GM12878 (cell line): Measurements from ENCODE around the gene MSLN.

ENCODE experiments used
- CBFB ChIP-seq: IDR thresholded peaks from 2 replicates; pipeline ENCODE4 v1.6.1; 2016; ENCODE audit warnings: antibody characterized with exemption, low read depth
- JUNB ChIP-seq: IDR thresholded peaks from 2 replicates; pipeline ENCODE4 v1.6.1; 2016; ENCODE audit warnings: antibody characterized with exemption, mild to moderate bottlenecking
- NBN ChIP-seq: fragments of 450-650 bp; IDR thresholded peaks from 2 replicates; pipeline ENCODE4 v1.6.1; 2016
- TF ChIP-seq, protein P1 (sequence below), 3 experiments: IDR thresholded peaks in 2 of 3; conservative IDR thresholded peaks in 1 of 3; 2 replicates each; pipeline ENCODE4 v1.5.1; 2011; ENCODE audit warnings: low read depth in 3 of 3, low read length in 3 of 3, mild to moderate bottlenecking in 3 of 3, control low read depth in 2 of 3, moderate library complexity in 2 of 3, inconsistent platforms in 1 of 3, mixed read lengths in 1 of 3; ENCODE audit not compliant: control insufficient read depth in 2 of 3, insufficient read depth in 1 of 3; ENCODE audit errors: extremely low read depth in 1 of 3
- TF ChIP-seq, protein P2 (sequence below): fragments of 450-650 bp; formaldehyde crosslinking; IDR thresholded peaks from 2 replicates; pipeline ENCODE4 v1.4.0; 2020; ENCODE audit warnings: mild to moderate bottlenecking, moderate library complexity
- TF ChIP-seq, protein P3 (sequence below): IDR thresholded peaks from 2 replicates; pipeline ENCODE4 v1.6.1; 2012; ENCODE audit warnings: low read depth, low read length, improper control_type of control experiment

DNA sequence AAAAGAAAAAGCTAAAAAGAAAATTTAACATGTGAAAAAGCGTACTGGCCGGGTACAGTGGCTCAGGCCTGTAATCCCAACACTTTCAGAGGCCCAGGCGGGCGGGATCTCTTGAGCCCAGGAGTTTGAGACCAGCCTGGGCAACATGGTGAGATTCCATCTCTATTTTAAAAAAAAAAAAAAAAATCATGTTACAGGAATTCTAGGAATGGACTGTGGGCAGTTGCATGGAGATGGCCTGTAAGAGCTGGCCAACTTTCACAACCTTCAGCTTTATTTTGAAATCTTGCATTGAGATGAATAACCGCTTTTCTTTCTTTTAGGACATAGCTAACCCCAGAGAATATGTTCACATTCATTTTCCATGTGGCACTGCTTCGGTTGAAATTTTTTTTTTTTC is 11.5 kb upstream of the MSLN start:
- no peak for TF ChIP-seq JUNB
- TF ChIP-seq, protein P1, sequence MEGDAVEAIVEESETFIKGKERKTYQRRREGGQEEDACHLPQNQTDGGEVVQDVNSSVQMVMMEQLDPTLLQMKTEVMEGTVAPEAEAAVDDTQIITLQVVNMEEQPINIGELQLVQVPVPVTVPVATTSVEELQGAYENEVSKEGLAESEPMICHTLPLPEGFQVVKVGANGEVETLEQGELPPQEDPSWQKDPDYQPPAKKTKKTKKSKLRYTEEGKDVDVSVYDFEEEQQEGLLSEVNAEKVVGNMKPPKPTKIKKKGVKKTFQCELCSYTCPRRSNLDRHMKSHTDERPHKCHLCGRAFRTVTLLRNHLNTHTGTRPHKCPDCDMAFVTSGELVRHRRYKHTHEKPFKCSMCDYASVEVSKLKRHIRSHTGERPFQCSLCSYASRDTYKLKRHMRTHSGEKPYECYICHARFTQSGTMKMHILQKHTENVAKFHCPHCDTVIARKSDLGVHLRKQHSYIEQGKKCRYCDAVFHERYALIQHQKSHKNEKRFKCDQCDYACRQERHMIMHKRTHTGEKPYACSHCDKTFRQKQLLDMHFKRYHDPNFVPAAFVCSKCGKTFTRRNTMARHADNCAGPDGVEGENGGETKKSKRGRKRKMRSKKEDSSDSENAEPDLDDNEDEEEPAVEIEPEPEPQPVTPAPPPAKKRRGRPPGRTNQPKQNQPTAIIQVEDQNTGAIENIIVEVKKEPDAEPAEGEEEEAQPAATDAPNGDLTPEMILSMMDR (IDR thresholded peaks at IDR 0.05 in 2 of 3, conservative IDR thresholded peaks at IDR 0.05 in 1 of 3; ENCODE audit: control insufficient read depth in 2 of 3, extremely low read depth in 1 of 3, insufficient read depth in 1 of 3, low read depth in 3 of 3, low read length in 3 of 3), result no peak
- TF ChIP-seq NBN, result no peak
- TF ChIP-seq, protein P2, sequence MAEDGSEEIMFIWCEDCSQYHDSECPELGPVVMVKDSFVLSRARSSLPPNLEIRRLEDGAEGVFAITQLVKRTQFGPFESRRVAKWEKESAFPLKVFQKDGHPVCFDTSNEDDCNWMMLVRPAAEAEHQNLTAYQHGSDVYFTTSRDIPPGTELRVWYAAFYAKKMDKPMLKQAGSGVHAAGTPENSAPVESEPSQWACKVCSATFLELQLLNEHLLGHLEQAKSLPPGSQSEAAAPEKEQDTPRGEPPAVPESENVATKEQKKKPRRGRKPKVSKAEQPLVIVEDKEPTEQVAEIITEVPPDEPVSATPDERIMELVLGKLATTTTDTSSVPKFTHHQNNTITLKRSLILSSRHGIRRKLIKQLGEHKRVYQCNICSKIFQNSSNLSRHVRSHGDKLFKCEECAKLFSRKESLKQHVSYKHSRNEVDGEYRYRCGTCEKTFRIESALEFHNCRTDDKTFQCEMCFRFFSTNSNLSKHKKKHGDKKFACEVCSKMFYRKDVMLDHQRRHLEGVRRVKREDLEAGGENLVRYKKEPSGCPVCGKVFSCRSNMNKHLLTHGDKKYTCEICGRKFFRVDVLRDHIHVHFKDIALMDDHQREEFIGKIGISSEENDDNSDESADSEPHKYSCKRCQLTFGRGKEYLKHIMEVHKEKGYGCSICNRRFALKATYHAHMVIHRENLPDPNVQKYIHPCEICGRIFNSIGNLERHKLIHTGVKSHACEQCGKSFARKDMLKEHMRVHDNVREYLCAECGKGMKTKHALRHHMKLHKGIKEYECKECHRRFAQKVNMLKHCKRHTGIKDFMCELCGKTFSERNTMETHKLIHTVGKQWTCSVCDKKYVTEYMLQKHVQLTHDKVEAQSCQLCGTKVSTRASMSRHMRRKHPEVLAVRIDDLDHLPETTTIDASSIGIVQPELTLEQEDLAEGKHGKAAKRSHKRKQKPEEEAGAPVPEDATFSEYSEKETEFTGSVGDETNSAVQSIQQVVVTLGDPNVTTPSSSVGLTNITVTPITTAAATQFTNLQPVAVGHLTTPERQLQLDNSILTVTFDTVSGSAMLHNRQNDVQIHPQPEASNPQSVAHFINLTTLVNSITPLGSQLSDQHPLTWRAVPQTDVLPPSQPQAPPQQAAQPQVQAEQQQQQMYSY (CRISPR knock-in tag), result no peak
- TF ChIP-seq CBFB, result no peak
- TF ChIP-seq, protein P3, sequence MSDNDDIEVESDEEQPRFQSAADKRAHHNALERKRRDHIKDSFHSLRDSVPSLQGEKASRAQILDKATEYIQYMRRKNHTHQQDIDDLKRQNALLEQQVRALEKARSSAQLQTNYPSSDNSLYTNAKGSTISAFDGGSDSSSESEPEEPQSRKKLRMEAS, result no peak
